ENCODE results near the gene OR6V1.

OR6V1 gene

DNA sequence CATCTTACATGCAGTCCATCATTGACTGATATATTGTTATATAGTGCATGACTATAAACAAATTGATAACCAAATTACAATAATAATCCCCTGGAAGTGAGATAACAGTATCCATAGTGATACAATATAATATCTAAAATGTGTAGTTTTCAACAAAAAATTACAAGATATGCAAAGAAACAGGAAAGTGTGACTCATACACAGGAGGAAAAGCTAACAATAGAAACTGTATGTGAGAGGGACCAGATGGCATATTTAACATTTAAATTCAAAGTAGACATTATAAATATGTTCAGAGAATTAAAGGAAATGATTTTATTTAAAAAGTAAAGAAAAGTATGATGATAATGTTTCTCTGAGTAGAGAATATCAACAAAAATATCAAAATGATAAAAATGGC is 33.2 kb upstream of the OR6V1 start:
- Histone ChIP-seq H3K4me3 (ENCODE audit: low read depth, low read length, poor library complexity, severe bottlenecking) (no peak overlapping the region), H3K27ac (ENCODE audit: low read depth, low read length, poor library complexity, severe bottlenecking) (no peak overlapping the region), H3K4me1 (ENCODE audit: insufficient read depth, low read length, severe bottlenecking) (no peaks in the 10 kb centered on the region), H3K36me3 (ENCODE audit: insufficient read depth, low read length) (no peaks in the 10 kb centered on the region), H3K79me2 (ENCODE audit: insufficient read depth, low read length) (no peaks in the 10 kb centered on the region), H3F3A (ENCODE audit: insufficient read depth, low read length) (no peaks in the 10 kb centered on the region), H3K9ac (ENCODE audit: low read length) (no peak overlapping the region), H3K27me3 (ENCODE audit: insufficient read depth, low read length) (no peaks in the 10 kb centered on the region), H3K4me2 (ENCODE audit: low read length) (no peak overlapping the region), H3K9me2 (ENCODE audit: low read depth, low read length) (no peaks in the 10 kb centered on the region), H4K20me1 (ENCODE audit: insufficient read depth, low read length) (no peaks in the 10 kb centered on the region), H2AFZ (ENCODE audit: low read length) (no peak overlapping the region), H3K9me3 (ENCODE audit: low read length) (no peaks in the 10 kb centered on the region)
- TF ChIP-seq EZH2 (IDR thresholded peaks at IDR 0.05; ENCODE audit: borderline replicate concordance, low read length) = no peak
- TF ChIP-seq, protein P1, sequence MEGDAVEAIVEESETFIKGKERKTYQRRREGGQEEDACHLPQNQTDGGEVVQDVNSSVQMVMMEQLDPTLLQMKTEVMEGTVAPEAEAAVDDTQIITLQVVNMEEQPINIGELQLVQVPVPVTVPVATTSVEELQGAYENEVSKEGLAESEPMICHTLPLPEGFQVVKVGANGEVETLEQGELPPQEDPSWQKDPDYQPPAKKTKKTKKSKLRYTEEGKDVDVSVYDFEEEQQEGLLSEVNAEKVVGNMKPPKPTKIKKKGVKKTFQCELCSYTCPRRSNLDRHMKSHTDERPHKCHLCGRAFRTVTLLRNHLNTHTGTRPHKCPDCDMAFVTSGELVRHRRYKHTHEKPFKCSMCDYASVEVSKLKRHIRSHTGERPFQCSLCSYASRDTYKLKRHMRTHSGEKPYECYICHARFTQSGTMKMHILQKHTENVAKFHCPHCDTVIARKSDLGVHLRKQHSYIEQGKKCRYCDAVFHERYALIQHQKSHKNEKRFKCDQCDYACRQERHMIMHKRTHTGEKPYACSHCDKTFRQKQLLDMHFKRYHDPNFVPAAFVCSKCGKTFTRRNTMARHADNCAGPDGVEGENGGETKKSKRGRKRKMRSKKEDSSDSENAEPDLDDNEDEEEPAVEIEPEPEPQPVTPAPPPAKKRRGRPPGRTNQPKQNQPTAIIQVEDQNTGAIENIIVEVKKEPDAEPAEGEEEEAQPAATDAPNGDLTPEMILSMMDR (IDR thresholded peaks at IDR 0.05; ENCODE audit: low read length) = no peak

DNA sequence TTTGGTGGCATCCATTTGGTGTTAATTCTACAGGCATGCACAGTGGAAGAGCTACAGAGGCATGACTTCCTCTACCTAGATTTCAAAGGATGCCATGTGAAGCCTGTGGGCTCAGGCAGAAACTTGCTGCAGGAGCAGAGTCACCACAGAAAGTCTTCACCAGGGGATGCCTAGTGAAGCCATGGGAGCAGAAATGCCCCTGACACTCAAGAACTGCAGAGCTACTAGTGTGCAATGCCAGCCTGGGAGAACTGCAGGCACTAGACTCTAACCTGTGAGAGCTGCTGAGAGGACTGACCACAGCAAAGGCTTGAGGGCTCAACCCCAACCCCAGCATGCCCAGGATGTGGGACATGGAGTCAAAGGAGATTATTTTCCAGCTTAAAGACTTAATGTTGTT is 29.1 kb upstream of the OR6V1 start:
- H3K9me2 ChIP-seq (ENCODE audit: low read depth, low read length) = no peaks in the 10 kb centered on the region
- no peak for TF ChIP-seq EZH2 (IDR thresholded peaks at IDR 0.05; ENCODE audit: borderline replicate concordance, low read length)
- TF ChIP-seq, protein P1 (IDR thresholded peaks at IDR 0.05; ENCODE audit: low read length) = no peak

DNA sequence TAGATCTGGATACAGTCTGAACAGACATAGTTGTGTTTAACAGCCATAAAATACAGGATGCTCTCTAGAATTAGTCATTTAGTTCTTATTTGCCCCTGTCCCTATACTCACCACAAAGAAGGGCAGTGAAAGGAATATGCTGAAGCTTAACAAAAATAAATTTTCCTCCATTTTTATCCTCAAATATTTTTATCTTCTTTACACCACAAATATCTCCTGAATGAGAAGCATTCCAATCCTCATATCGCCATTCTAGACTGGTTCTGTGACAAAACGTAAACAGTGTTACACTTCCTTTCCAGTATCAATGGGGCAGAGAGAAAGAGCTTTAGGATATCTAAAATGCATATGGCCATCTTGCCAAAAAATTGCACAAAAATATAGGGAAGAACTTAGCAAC is 26.8 kb upstream of the OR6V1 start:
- Histone ChIP-seq H3K27me3 (ENCODE audit: insufficient read depth, low read length) (no peaks in the 10 kb centered on the region), H3K9me2 (ENCODE audit: low read depth, low read length) (no peaks in the 10 kb centered on the region), H3K9ac (ENCODE audit: low read length) (no peak overlapping the region), H3K27ac (ENCODE audit: low read depth, low read length, poor library complexity, severe bottlenecking) (no peak overlapping the region), H3F3A (ENCODE audit: insufficient read depth, low read length) (no peaks in the 10 kb centered on the region), H4K20me1 (ENCODE audit: insufficient read depth, low read length) (no peaks in the 10 kb centered on the region), H3K4me3 (ENCODE audit: low read depth, low read length, poor library complexity, severe bottlenecking) (no peak overlapping the region), H3K4me2 (ENCODE audit: low read length) (no peak overlapping the region), H3K36me3 (ENCODE audit: insufficient read depth, low read length) (no peaks in the 10 kb centered on the region), H3K4me1 (ENCODE audit: insufficient read depth, low read length, severe bottlenecking) (no peaks in the 10 kb centered on the region), H3K79me2 (ENCODE audit: insufficient read depth, low read length) (no peaks in the 10 kb centered on the region), H2AFZ (ENCODE audit: low read length) (no peak overlapping the region), H3K9me3 (ENCODE audit: low read length) (no peaks in the 10 kb centered on the region)
- TF ChIP-seq, protein P1 (IDR thresholded peaks at IDR 0.05; ENCODE audit: low read length) = no peak
- no peak for TF ChIP-seq EZH2 (IDR thresholded peaks at IDR 0.05; ENCODE audit: borderline replicate concordance, low read length)

More for the DNA sequence above, 29.1 kb upstream of the OR6V1 start:
- Histone ChIP-seq H3F3A (ENCODE audit: insufficient read depth, low read length) (no peaks in the 10 kb centered on the region), H4K20me1 (ENCODE audit: insufficient read depth, low read length) (no peaks in the 10 kb centered on the region), H3K27ac (ENCODE audit: low read depth, low read length, poor library complexity, severe bottlenecking) (no peak overlapping the region), H3K9me3 (ENCODE audit: low read length) (no peaks in the 10 kb centered on the region), H3K4me1 (ENCODE audit: insufficient read depth, low read length, severe bottlenecking) (no peaks in the 10 kb centered on the region), H3K27me3 (ENCODE audit: insufficient read depth, low read length) (no peaks in the 10 kb centered on the region), H3K4me3 (ENCODE audit: low read depth, low read length, poor library complexity, severe bottlenecking) (no peak overlapping the region), H3K79me2 (ENCODE audit: insufficient read depth, low read length) (no peaks in the 10 kb centered on the region), H3K36me3 (ENCODE audit: insufficient read depth, low read length) (no peaks in the 10 kb centered on the region), H2AFZ (ENCODE audit: low read length) (no peak overlapping the region), H3K4me2 (ENCODE audit: low read length) (no peak overlapping the region), H3K9ac (ENCODE audit: low read length) (no peak overlapping the region)
